Measurements from ENCODE around the gene KATNB1. TPM values are rescaled to one million over a fixed set of nuclear protein-coding genes. Genes with fewer than 3 reads are reported as not detected.

Gene KATNB1
- total and polyA plus RNA-seq, 2 experiments from 2014 or later, result 31.4 to 65.9 TPM

DNA sequence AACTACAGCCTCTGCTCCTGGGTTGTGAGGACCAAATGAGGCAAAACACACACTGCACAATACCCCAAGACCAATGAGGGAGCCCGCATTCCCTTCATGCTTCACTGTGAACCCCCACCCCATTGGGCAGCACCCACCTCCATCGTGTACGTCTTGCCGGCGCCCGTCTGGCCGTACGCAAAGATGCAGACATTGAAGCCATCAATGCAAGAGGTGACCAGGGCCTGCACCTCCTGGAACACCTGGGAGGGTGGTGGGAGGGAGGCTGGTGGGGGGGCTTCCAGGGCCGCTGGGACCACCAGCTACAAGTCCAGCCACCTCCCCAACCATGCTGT is 28.4 kb downstream of the KATNB1 start:
- Mint-ChIP-seq H3K9me3 (no peaks in the 10 kb centered on the region), H3K27me3 (ENCODE audit: insufficient read depth, low read depth, poor library complexity) (peaks cover 21% of the 10 kb centered on the region), H3K36me3 (ENCODE audit: low read depth) (peaks cover 3% of the 10 kb centered on the region), H3K4me3 (no peak overlapping the region), H3K27ac (no peak overlapping the region), H3K4me1 (peaks cover 31% of the 10 kb centered on the region)
- Histone ChIP-seq H3K27me3 (ENCODE audit: insufficient read depth) (no peaks in the 10 kb centered on the region), H3F3A (replicated peaks; ENCODE audit: low read depth) (no peaks in the 10 kb centered on the region), H3K36me3 (ENCODE audit: insufficient read depth) (no peaks in the 10 kb centered on the region), H2AFZ (no peak overlapping the region), H3K9me2 (ENCODE audit: insufficient read depth) (no peaks in the 10 kb centered on the region), H3K4me1 (ENCODE audit: insufficient read depth) (no peaks in the 10 kb centered on the region; the same call in 1 of the 2 replicates), H3K27ac (ENCODE audit: low read depth) (no peak overlapping the region), H4K20me1 (replicated peaks; ENCODE audit: insufficient read depth) (no peaks in the 10 kb centered on the region), H3K4me3 (no peak overlapping the region), H3K79me2 (replicated peaks; ENCODE audit: insufficient read depth) (no peaks in the 10 kb centered on the region), H3K4me2 (no peak overlapping the region)
- ATAC-seq, result no peak
- TF ChIP-seq ZNF331 (CRISPR knock-in tag; IDR thresholded peaks at IDR 0.05; ENCODE audit: low read depth) (no peak), NANOG (IDR thresholded peaks at IDR 0.05; ENCODE audit: borderline replicate concordance) (no peak), ZNF114 (CRISPR knock-in tag; IDR thresholded peaks at IDR 0.05) (no peak), STAT1 (IDR thresholded peaks at IDR 0.05; ENCODE audit: unreplicated experiment) (no peak), CREB1 (CRISPR knock-in tag; IDR thresholded peaks at IDR 0.05; ENCODE audit: low read depth) (no peak), EZH2 (IDR thresholded peaks at IDR 0.05; ENCODE audit: low read depth, unreplicated experiment) (no peak), POLR2AphosphoS5 (IDR thresholded peaks at IDR 0.05; ENCODE audit: low read depth) (no peak), EZH2phosphoT487 (IDR thresholded peaks at IDR 0.05; ENCODE audit: unreplicated experiment) (no peak)
- TF ChIP-seq, protein P1, sequence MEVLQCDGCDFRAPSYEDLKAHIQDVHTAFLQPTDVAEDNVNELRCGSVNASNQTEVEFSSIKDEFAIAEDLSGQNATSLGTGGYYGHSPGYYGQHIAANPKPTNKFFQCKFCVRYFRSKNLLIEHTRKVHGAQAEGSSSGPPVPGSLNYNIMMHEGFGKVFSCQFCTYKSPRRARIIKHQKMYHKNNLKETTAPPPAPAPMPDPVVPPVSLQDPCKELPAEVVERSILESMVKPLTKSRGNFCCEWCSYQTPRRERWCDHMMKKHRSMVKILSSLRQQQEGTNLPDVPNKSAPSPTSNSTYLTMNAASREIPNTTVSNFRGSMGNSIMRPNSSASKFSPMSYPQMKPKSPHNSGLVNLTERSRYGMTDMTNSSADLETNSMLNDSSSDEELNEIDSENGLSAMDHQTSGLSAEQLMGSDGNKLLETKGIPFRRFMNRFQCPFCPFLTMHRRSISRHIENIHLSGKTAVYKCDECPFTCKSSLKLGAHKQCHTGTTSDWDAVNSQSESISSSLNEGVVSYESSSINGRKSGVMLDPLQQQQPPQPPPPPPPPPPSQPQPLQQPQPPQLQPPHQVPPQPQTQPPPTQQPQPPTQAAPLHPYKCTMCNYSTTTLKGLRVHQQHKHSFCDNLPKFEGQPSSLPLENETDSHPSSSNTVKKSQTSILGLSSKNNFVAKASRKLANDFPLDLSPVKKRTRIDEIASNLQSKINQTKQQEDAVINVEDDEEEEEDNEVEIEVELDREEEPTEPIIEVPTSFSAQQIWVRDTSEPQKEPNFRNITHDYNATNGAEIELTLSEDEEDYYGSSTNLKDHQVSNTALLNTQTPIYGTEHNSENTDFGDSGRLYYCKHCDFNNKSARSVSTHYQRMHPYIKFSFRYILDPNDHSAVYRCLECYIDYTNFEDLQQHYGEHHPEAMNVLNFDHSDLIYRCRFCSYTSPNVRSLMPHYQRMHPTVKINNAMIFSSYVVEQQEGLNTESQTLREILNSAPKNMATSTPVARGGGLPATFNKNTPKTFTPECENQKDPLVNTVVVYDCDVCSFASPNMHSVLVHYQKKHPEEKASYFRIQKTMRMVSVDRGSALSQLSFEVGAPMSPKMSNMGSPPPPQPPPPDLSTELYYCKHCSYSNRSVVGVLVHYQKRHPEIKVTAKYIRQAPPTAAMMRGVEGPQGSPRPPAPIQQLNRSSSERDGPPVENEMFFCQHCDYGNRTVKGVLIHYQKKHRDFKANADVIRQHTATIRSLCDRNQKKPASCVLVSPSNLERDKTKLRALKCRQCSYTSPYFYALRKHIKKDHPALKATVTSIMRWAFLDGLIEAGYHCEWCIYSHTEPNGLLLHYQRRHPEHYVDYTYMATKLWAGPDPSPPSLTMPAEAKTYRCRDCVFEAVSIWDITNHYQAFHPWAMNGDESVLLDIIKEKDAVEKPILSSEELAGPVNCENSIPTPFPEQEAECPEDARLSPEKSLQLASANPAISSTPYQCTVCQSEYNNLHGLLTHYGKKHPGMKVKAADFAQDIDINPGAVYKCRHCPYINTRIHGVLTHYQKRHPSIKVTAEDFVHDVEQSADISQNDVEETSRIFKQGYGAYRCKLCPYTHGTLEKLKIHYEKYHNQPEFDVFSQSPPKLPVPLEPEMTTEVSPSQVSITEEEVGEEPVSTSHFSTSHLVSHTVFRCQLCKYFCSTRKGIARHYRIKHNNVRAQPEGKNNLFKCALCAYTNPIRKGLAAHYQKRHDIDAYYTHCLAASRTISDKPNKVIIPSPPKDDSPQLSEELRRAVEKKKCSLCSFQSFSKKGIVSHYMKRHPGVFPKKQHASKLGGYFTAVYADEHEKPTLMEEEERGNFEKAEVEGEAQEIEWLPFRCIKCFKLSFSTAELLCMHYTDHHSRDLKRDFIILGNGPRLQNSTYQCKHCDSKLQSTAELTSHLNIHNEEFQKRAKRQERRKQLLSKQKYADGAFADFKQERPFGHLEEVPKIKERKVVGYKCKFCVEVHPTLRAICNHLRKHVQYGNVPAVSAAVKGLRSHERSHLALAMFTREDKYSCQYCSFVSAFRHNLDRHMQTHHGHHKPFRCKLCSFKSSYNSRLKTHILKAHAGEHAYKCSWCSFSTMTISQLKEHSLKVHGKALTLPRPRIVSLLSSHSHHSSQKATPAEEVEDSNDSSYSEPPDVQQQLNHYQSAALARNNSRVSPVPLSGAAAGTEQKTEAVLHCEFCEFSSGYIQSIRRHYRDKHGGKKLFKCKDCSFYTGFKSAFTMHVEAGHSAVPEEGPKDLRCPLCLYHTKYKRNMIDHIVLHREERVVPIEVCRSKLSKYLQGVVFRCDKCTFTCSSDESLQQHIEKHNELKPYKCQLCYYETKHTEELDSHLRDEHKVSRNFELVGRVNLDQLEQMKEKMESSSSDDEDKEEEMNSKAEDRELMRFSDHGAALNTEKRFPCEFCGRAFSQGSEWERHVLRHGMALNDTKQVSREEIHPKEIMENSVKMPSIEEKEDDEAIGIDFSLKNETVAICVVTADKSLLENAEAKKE (CRISPR knock-in tag; IDR thresholded peaks at IDR 0.05), result no peak
- TF ChIP-seq, protein P2, sequence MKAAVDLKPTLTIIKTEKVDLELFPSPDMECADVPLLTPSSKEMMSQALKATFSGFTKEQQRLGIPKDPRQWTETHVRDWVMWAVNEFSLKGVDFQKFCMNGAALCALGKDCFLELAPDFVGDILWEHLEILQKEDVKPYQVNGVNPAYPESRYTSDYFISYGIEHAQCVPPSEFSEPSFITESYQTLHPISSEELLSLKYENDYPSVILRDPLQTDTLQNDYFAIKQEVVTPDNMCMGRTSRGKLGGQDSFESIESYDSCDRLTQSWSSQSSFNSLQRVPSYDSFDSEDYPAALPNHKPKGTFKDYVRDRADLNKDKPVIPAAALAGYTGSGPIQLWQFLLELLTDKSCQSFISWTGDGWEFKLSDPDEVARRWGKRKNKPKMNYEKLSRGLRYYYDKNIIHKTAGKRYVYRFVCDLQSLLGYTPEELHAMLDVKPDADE (IDR thresholded peaks at IDR 0.05), result no peak
- no peak for DNase-seq (ENCODE audit: low spot score)

Measured in GM23338 (cell line).